Activated CD4-positive, alpha-beta T cell treated with anti-CD3 and anti-CD28 coated beads, Interleukin-2, amount 50 U/mL, for 1 hour (primary cell): ENCODE measurements around the gene NPAS2.

ENCODE experiments used
- DNase-seq: peaks from one replicate; pipeline ENCODE4 v3.0.0-alpha.2; 2020

The NPAS2 gene

GRCh38 chr2:100819370-100820272, at the start of gene NPAS2:
TSS of gene NPAS2 (plus strand) at chr2:100820139. CDS start at chr2:100904755, 84,616 bp downstream.
- peak; percentile 14 for DNase-seq

DNA sequence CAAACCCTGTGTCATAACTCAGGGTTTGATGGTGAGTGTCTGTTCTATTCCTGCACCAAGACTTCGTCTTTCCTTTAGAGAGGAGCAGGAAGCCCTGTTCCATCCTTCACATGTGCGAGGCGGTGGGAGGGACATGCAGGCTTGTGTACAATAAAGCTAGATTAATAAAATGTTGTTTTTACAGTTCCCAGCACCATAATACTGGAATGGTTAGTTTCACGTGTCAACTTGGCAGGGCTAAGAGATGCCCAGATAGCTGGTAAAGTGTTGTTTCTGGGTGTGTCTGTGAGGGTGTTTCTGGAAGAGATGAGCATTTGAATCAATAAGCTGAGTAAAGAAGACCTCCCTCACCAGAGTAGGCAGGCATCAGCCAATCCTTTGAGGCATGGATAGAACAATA, 48.8 kb upstream of the NPAS2 start:
- no peak for DNase-seq

GRCh38 chr2:100773538-100773937, 46.4 kb upstream of the NPAS2 start:
- no peak for DNase-seq

- no peak for DNase-seq
These were observed 43.5 kb upstream of the NPAS2 start for GRCh38 chr2:100776445-100776844.

DNA sequence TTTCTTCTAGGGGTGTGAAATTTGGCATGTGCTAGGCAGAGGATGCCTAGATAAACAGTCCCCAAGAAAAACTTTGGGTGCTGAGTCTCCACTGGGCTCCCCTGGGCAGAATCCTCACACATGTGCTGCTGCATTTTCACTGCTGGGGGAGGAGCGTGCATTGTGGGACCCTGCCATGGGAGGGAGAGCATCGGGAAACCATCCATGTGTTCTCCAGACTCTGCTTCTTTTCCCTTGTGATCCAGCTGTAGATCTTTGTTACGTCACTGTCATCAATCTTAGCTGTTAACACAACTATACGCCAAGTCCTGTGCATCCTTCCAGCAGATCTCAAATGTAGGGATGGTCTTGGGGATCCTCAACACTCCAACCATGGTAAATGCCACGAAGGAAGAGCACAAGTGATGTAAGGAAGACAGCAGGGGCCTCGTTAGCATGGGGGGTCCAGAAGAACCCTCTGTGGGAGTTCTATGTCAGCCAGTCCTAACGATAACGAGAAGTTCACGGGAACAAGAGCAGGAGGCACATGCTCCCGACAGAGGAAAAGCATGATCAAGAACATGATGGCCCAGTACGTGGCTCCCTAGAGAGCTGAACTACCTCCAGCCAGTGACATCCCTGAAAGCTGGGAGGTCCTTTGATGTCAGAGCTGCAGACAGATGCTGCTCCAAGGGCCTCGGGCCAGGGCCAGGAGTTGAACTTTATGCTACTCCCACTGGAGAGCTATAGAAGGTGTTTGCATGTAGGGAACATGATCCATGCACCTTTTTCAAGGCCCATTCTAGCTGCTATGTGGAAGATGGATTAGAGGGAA, 41.1 kb upstream of the NPAS2 start:
- no peak for DNase-seq

DNA sequence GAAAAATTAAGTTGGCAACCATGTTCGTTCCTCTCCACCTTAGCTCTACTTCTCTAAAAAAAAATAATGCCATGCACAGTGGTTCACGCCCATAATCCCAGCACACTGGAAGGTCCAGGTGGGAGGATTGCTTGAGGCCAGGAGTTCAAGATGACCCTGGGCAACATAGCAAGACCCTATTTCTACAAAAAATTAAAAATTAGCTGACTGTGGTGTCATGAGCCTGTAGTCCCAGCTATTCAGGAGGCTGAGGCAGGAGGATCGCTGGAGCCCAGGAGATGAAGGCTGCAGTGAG, 40.1 kb upstream of the NPAS2 start:
- no peak for DNase-seq

GRCh38 chr2:100780203-100781008, 39.5 kb upstream of the NPAS2 start:
- DNase-seq: no peak

DNA sequence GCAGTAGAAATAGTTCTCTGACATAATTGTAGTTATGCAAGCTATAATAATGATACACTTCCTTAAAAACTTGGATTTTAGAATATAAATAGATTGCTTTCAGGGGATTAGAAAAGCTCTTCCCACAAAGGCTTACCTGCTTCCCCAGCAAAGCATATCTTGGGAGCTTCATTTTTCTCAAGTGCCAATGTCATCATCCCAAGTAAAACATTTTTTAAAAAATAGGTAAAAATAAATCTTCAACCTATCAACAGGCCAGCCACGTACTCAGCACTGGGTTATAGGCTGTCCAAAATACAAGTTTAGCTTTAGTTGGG, 39.0 kb upstream of the NPAS2 start:
- DNase-seq: no peak

DNA sequence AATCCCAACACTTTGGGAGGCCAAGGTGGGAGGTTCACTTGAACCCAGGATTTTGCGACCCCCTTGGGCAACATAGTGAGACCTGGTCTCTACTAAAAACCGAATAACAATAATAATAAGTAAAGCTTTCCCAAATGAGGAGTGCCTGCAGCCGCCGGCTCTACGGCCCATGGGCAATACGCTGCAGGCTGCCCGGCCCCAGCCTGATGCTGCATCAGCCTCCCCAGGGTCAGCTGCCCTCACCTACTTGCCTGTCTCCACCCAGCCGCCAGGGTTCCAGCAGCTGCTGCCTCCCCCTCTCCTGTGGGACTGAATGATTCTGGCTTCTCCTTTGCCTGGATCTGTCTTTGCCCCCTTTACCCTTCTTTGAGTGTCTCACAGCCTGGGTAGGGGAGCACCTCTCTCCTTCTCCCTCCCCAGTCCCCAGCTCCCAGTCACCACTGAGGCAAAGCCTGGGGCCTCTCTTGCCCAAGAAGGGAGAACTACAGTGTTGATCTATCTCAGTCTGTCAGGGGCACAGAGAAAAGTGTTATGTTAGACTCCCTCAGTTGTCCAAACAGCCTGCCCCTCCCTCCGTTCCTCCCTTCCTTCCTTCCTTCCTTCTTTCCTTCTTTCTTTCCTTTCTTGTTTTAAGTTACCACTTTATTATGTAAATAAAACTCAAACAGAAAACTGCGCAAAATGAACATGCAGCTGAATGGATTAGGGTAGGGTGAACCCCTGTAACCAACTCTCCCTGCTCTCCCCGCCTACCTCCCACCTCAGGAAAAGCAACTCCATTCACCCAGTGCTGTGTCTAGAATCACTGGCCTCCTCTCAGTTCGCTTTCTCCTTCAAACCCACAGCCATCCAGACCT, 38.2 kb upstream of the NPAS2 start:
- no peak for DNase-seq

- DNase-seq: no peak
These were observed 37.5 kb upstream of the NPAS2 start for GRCh38 chr2:100782380-100782878.

DNA sequence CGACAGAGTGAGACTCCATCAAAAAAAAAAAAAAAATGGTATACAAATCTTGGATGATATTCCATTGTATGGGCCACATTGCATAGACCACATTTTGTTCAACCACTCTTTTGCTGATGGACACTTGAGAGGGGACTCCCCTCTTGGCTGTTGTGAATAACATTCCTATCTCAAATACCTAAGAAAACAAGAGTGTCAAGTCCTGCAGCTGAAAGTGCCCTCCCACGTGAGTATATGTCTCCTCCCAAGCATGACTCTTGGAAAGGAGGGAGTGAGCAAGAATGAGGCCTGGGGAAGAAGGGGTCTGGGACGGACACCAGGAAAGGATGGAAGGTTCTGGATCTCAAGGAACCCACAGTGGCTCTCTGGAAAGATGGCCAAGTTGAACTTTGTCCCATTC, 36.0 kb upstream of the NPAS2 start:
- no peak for DNase-seq

GRCh38 chr2:100784681-100785080, 35.3 kb upstream of the NPAS2 start:
- DNase-seq: no peak

DNA sequence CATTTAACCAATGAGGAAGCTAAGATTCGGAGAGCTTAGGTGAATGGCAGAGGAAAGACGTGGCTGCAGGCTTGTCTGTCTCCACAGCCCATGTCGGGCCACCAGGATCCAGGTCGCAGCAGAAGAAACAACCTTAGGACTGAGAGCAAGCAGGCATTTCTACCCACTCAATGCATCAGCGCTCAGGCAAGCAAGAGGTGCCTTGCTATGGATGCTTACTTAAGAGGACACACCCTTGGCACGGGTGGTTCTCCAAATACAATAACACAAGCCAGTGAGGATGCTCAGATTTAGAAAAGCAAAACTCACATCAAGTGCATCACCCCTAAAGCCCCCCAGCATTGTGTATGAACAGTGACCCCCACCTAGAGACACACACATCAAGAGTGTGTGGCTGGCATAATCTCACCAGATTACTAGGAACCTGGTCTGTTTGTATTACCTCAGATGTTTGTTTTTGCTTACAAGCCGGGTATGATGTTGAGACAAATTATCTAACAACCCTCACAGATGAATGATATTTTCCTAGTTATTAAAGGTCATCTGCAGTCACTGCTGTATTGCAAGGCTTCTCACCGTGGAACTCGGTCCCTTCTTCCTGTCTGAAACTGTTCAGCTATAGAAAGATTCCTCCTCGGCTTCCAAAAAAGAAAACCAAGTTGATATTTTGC, 34.2 kb upstream of the NPAS2 start:
- no peak for DNase-seq

DNA sequence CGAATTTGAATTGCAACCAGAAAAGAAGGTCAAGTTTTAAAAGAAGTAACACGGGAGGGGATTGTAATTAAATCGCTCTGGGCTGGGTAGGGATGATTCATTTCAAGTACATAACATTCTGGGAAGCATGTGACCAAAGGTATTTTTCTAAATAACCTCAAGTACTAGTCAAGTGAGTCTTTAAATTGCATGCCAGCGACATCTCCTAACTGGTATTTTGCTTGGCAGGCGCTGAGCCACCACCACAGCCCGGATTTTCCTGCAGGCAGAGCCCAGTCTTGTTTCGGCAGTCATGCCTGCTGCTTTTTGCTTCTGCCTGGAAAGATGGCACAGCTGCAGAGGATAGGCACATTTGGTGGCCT, 33.7 kb upstream of the NPAS2 start:
- no peak for DNase-seq

DNA sequence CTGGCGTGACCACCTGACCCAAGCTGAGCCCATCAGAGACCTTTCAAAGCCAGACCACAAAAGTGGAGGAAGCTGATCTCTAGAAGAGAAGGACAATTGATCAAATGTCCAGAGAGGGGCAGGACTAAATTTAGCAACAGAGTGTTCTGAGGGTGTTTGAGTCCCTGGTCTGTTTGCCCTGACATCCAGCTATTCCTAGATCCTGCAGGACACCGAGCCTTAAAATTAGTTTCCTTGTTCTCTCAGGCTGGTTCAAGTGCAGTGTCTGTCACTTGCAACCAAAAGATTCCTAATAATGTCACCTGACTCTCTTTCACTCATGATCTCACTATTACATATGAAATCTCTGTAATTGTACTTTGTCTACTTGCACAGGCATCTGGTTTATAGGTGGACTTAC, 33.0 kb upstream of the NPAS2 start:
- DNase-seq: no peak

DNA sequence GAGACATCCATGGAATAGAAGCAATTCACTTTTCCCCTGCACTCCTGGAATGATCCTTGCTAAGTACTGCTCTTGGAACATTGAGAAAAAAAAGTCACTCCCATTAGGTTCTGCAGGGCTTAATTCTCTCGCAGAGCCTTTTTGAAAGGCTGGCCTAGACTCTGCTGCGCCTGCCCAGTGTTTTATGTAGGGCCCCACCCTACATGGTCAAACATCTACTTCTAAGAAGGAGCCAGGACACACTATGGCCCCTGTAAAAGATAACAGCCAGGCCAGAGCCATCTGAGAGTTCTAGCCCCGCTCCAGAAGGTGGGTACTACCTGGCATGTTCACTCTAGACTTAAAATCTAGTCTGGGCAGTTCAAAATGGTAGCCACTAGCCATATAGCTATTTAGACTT, 30.6 kb upstream of the NPAS2 start:
- no peak for DNase-seq

GRCh38 chr2:100791294-100791935, 28.5 kb upstream of the NPAS2 start:
- no peak for DNase-seq

GRCh38 chr2:100791936-100792308, 28.0 kb upstream of the NPAS2 start:
- DNase-seq: no peak

DNA sequence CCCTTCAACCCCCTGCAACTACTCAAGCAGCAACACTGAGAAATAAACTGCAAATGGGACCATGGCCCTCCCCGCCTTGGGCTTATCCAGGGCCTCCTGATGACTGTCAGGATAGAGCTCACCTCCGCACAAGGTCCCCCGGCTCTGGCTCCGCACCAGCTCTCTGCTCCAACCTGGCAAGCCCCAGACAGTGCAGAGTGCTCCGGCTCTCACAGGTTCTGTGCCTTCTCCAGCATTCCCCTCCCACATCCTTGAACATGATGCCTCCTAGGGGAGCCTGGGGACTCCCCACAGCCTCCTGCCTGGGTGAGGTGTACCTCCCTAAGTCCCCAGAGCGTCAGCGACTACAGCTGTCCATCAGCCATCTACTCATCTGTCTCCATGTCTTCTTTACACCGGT, 26.7 kb upstream of the NPAS2 start:
- DNase-seq: no peak

DNA sequence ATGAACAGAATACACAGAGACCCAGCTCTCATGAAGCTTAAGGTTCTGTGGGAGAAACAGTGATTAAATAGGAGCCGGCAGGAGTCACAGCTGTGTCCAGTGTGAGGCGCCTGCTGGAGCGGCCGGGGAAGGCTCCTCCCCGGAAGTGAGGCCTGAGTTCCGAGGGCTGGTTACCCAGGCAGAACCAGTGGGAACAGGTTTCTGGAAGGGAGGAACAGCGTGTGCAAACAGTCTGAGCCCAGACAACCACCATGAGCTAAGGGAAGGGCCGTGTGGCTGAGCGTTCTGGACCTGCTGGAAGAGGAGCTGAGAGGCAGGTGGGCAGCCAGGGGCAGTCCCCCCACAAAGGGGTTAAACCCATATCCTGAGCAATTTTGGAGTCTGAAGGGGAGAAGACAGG, 26.0 kb upstream of the NPAS2 start:
- no peak for DNase-seq

DNA sequence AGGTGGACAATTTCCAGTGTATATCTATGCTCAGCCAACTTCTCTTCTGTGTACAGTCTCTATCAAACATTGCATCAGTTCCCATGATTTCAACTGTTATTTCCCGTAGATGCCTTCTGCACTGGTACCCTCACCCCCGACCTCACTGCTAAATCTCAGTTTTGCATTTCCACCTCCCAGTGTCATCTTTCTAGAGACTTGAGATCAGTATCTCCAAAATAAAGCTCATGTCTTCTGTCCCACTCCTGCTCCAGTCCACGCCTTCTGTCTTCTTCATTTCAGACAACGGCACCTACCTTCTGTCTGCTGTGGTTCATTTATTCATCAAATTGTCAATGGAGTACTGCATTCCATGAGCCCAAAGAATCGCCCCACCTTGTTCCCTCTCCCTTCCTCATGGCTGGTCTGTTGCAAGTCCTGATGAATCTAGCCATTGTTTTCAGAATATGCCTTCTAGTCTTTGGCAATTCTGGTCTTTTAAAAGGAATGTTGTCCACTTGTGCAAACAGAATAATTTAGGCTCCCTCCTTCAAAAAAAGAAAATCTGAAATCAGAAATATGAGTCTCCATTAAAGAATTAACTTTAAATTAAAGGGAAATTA, 23.3 kb upstream of the NPAS2 start:
- no peak for DNase-seq
